CD14-positive monocyte (primary cell): Measurements from ENCODE around the gene SYCP1. TPM values are rescaled to one million over a fixed set of nuclear protein-coding genes. Genes with fewer than 3 reads are reported as not detected.

Source experiments
- DNase-seq, 3 donors: peaks; one replicate each; pipeline ENCODE4 v3.0.0-alpha.2; 2011 to 2022
- H2AFZ ChIP-seq: 2 replicates; pipeline ENCODE4 v1.6.0; 2012; ENCODE audit warnings: mild to moderate bottlenecking, low read depth, low read length, inconsistent platforms; ENCODE audit not compliant: insufficient read depth, poor library complexity, severe bottlenecking
- H3K27ac ChIP-seq, 2 donors: 1 replicate in 1 of 2; 2 replicates in 1 of 2; pipeline ENCODE4 v1.5.1; 2012 to 2013; ENCODE audit warnings: low read length in 2 of 2, control low read depth in 1 of 2, inconsistent platforms in 1 of 2, low read depth in 1 of 2, mild to moderate bottlenecking in 1 of 2
- H3K27me3 ChIP-seq, 2 donors: one replicate each; pipeline versions ENCODE4 v1.6.0 to v1.6.1; 2011 to 2013; ENCODE audit warnings: low read length in 2 of 2; ENCODE audit not compliant: control insufficient read depth in 2 of 2, insufficient read depth in 2 of 2
- H3K36me3 ChIP-seq, 2 donors: replicated peaks in 1 of 2; 1 replicate in 1 of 2; 2 replicates in 1 of 2; pipeline versions ENCODE4 v1.5.1 to v1.6.1; 2012 to 2013; ENCODE audit warnings: low read length in 2 of 2, control low read depth in 1 of 2, inconsistent platforms in 1 of 2, mild to moderate bottlenecking in 1 of 2; ENCODE audit not compliant: insufficient read depth in 2 of 2, control insufficient read depth in 1 of 2
- H3K4me1 ChIP-seq, 2 donors: 1 replicate in 1 of 2; 2 replicates in 1 of 2; pipeline versions ENCODE4 v1.5.1 to v1.6.1; 2012 to 2013; ENCODE audit warnings: low read length in 2 of 2, control low read depth in 1 of 2, inconsistent platforms in 1 of 2, mild to moderate bottlenecking in 1 of 2, moderate library complexity in 1 of 2; ENCODE audit not compliant: insufficient read depth in 2 of 2, control insufficient read depth in 1 of 2
- H3K4me2 ChIP-seq: replicated peaks from 2 replicates; pipeline ENCODE3; 2012; ENCODE audit warnings: low read length, moderate library complexity, mild to moderate bottlenecking; ENCODE audit not compliant: poor library complexity, severe bottlenecking; ENCODE audit errors: extremely low read depth
- H3K4me3 ChIP-seq, 3 experiments: fragments of 200-600 bp in 1 of 3; sonication (generic) in 1 of 3; replicated peaks in 1 of 3; 1 replicate in 2 of 3; 2 replicates in 1 of 3; pipeline ENCODE4 v1.5.1; 2011 to 2013; ENCODE audit warnings: low read length in 3 of 3, mild to moderate bottlenecking in 3 of 3, control low read depth in 2 of 3, low read depth in 2 of 3, inconsistent platforms in 1 of 3, moderate library complexity in 1 of 3
- H3K79me2 ChIP-seq: 2 replicates; pipeline ENCODE4 v1.6.0; 2012; ENCODE audit warnings: mild to moderate bottlenecking, control low read depth, inconsistent platforms, low read length, moderate library complexity; ENCODE audit not compliant: insufficient read depth
- H3K9ac ChIP-seq: 2 replicates; pipeline ENCODE4 v1.6.0; 2017; ENCODE audit warnings: low read length, mild to moderate bottlenecking; ENCODE audit not compliant: insufficient read depth, poor library complexity, severe bottlenecking
- H3K9me3 ChIP-seq, 2 donors: replicated peaks in 1 of 2; 1 replicate in 1 of 2; 2 replicates in 1 of 2; pipeline versions ENCODE4 v1.5.1 to v1.6.1; 2012 to 2013; ENCODE audit warnings: low read length in 2 of 2, control low read depth in 1 of 2; ENCODE audit not compliant: control insufficient read depth in 1 of 2, insufficient read depth in 1 of 2
- H4K20me1 ChIP-seq: 2 replicates; pipeline ENCODE4 v1.6.0; 2012; ENCODE audit warnings: mild to moderate bottlenecking, low read length, control low read depth, moderate library complexity; ENCODE audit not compliant: insufficient read depth
- H3K27ac Mint-ChIP-seq, 7 donors: one replicate each; pipeline ENCODE4 v1.8.0; 2020; ENCODE audit warnings: mild to moderate bottlenecking in 7 of 7, mixed read lengths in 7 of 7, moderate library complexity in 6 of 7, inconsistent platforms in 2 of 7
- H3K27me3 Mint-ChIP-seq, 3 donors: one replicate each; pipeline ENCODE4 v1.8.0; 2021 to 2022; ENCODE audit warnings: low read depth in 3 of 3, mild to moderate bottlenecking in 3 of 3, mixed read lengths in 3 of 3, moderate library complexity in 3 of 3, inconsistent platforms in 1 of 3
- H3K36me3 Mint-ChIP-seq, 2 donors: one replicate each; pipeline ENCODE4 v1.8.0; 2020; ENCODE audit warnings: mixed read lengths in 2 of 2, inconsistent platforms in 1 of 2, mild to moderate bottlenecking in 1 of 2
- H3K4me1 Mint-ChIP-seq: one replicate; pipeline ENCODE4 v1.8.0; 2020; ENCODE audit warnings: mild to moderate bottlenecking, mixed read lengths
- H3K4me3 Mint-ChIP-seq, 2 donors: one replicate each; pipeline ENCODE4 v1.8.0; 2020; ENCODE audit warnings: mild to moderate bottlenecking in 2 of 2, mixed read lengths in 2 of 2, moderate library complexity in 1 of 2
- H3K9me3 Mint-ChIP-seq, 7 donors: one replicate each; pipeline ENCODE4 v1.8.0; 2020 to 2022; ENCODE audit warnings: mixed read lengths in 7 of 7, mild to moderate bottlenecking in 6 of 7, moderate library complexity in 6 of 7, inconsistent platforms in 2 of 7
- CTCF ChIP-seq: fragments of 200-600 bp; IDR thresholded peaks from one replicate; pipeline ENCODE4 v1.8.0; 2022; ENCODE audit warnings: antibody characterized with exemption, mild to moderate bottlenecking
- WGBS: methylation state at CpG from one replicate; pipeline ENCODE4 v1.1.5; 2013; ENCODE audit warnings: missing lambda C conversion rate; ENCODE audit not compliant: insufficient coverage; 5-methylcytosine and 5-hydroxymethylcytosine counted together
- intact Hi-C, 2 donors: fragments of 100-400 bp; cut with micrococcal nuclease; formaldehyde crosslinking; loops; one replicate each; pipeline versions ENCODE4 v1.15.0 to v1.15.1; 2023
- polyA plus RNA-seq, 3 donors: library from polyadenylated mRNA; depleted of rRNA in 1 of 3; unstranded in 2 of 3; stranded (reverse) in 1 of 3; fragments of 300-500 nt in 2 of 3; fragments of >200 nt in 1 of 3; fragmentation: Illumina TruSeq in 2 of 3; gene quantifications; 1 replicate in 2 of 3; 2 replicates in 1 of 3; pipeline ENCODE4 v1.2.3, GENCODE V29; 2012 to 2021

SYCP1 gene
- polyA plus RNA-seq, 3 donors: not detected

- Histone ChIP-seq H3K79me2 (no peaks in the 10 kb centered on the region), H4K20me1 (no peaks in the 10 kb centered on the region), H3K4me2 (no peak overlapping the region), H3K36me3 (no peaks in the 10 kb centered on the region), H3K27ac (no peak overlapping the region), H3K9me3 (no peaks in the 10 kb centered on the region), H3K9ac (no peak overlapping the region), H3K4me3 (no peak overlapping the region), H3K4me1 (no peaks in the 10 kb centered on the region), H3K27me3 (peaks cover 0 to 2% of the 10 kb centered on the region in 2 donors), H2AFZ (no peak overlapping the region)
- intact Hi-C loops: no loop called here
- TF ChIP-seq CTCF: no peak
- WGBS: no CpG with 5 or more reads among the region's 2 CpGs
- Mint-ChIP-seq H3K9me3 (peaks cover 0 to 6% (median 2%) of the 10 kb centered on the region in 7 donors), H3K4me1 (no peaks in the 10 kb centered on the region), H3K27me3 (peaks cover under 1 to 4% (median 4%) of the 10 kb centered on the region in 3 donors), H3K36me3 (no peaks in the 10 kb centered on the region), H3K4me3 (no peak overlapping the region), H3K27ac (no peak overlapping the region)
- no peak for DNase-seq
Measured at GRCh38 chr1:115006191-115006590, 151.5 kb downstream of the SYCP1 start.

- peaks cover 0 to 1% (median 0%) of the 10 kb centered on the region in 3 donors for H3K27me3 Mint-ChIP-seq
- Histone ChIP-seq H3K4me3 (no peak overlapping the region), H3K4me1 (peaks cover 0 to 7% of the 10 kb centered on the region in 2 donors), H3K27me3 (no peaks in the 10 kb centered on the region), H3K36me3 (no peaks in the 10 kb centered on the region), H3K9me3 (no peaks in the 10 kb centered on the region), H4K20me1 (no peaks in the 10 kb centered on the region), H3K27ac (no peak overlapping the region), H2AFZ (no peak overlapping the region), H3K9ac (no peak overlapping the region), H3K79me2 (no peaks in the 10 kb centered on the region), H3K4me2 (no peak overlapping the region)
- no peak for TF ChIP-seq CTCF
- H3K9me3 Mint-ChIP-seq: peaks cover 0 to 6% (median 4%) of the 10 kb centered on the region in 7 donors
- WGBS: 100% methylated on average over 1 of the region's 1 CpG
- no peak overlapping the region for H3K4me3 Mint-ChIP-seq
- intact Hi-C loops: no loop called here
- DNase-seq: no peak
- H3K36me3 Mint-ChIP-seq: no peaks in the 10 kb centered on the region
- peaks cover 10% of the 10 kb centered on the region for H3K4me1 Mint-ChIP-seq
- no peak overlapping the region for H3K27ac Mint-ChIP-seq
Measured at GRCh38 chr1:115012006-115012405, 157.3 kb downstream of the SYCP1 start.
